Upper lobe of left lung (tissue), 6 donors: ENCODE data around the gene TMEM30A. TPM values are rescaled to one million over a fixed set of nuclear protein-coding genes. Genes with fewer than 3 reads are reported as not detected.

Experiments used
- ATAC-seq, 2 donors: fragments of 200-7000 bp; cut with Tn5 transposase; one replicate each; pipeline ENCODE4 v1.9.1; 2022; ENCODE audit warnings: mild to moderate bottlenecking in 2 of 2, moderate library complexity in 2 of 2; ENCODE audit not compliant: low FRiP score in 2 of 2
- DNase-seq, 2 donors: peaks; one replicate each; pipeline ENCODE4 v3.0.0-alpha.2; 2019 to 2020
- H3K27ac ChIP-seq, 4 donors: fragments of 200-600 bp; sonication (generic); one replicate each; pipeline ENCODE4 v1.5.1; 2016 to 2019
- H3K27me3 ChIP-seq, 4 donors: fragments of 200-600 bp; sonication (generic); one replicate each; pipeline ENCODE4 v1.5.1; 2017 to 2019
- H3K36me3 ChIP-seq, 4 donors: fragments of 200-600 bp; sonication (generic); one replicate each; pipeline ENCODE4 v1.5.1; 2016 to 2019
- H3K4me1 ChIP-seq, 4 donors: fragments of 200-600 bp; sonication (generic); one replicate each; pipeline ENCODE4 v1.5.1; 2018 to 2019
- H3K4me3 ChIP-seq, 4 donors: fragments of 200-600 bp; sonication (generic); one replicate each; pipeline ENCODE4 v1.5.1; 2017 to 2019; ENCODE audit warnings: mild to moderate bottlenecking in 2 of 4, moderate library complexity in 1 of 4
- H3K9me3 ChIP-seq, 4 donors: fragments of 200-600 bp; sonication (generic); one replicate each; pipeline ENCODE4 v1.5.1; 2018 to 2019
- EP300 ChIP-seq, 4 donors: sonication (generic); formaldehyde crosslinking; IDR thresholded peaks; one replicate each; pipeline ENCODE4 v1.5.1; 2017; ENCODE audit warnings: antibody characterized with exemption in 4 of 4, control low read depth in 2 of 4
- POLR2A ChIP-seq, 4 donors: fragments of 450-650 bp; IDR thresholded peaks; one replicate each; pipeline ENCODE4 v1.5.1; 2016 to 2017; ENCODE audit warnings: antibody characterized with exemption in 4 of 4, mild to moderate bottlenecking in 2 of 4
- POLR2AphosphoS5 ChIP-seq, 2 donors: sonication (generic); formaldehyde crosslinking; IDR thresholded peaks; one replicate each; pipeline ENCODE4 v1.5.1; 2017; ENCODE audit warnings: antibody characterized with exemption in 2 of 2
- WGBS, 2 donors: methylation state at CpG; one replicate each; pipeline ENCODE4 v1.1.5; 2017 to 2018; 5-methylcytosine and 5-hydroxymethylcytosine counted together
- total RNA-seq, 6 donors: library from RNA; depleted of rRNA in 4 of 6; stranded (reverse); fragments of >200 nt in 4 of 6; gene quantifications; one replicate each; pipeline versions ENCODE4 v1.1.0 to v1.2.1, GENCODE V29; 2016 to 2021
- TF ChIP-seq, protein P1 (sequence below), 6 experiments: fragments of 450-650 bp in 4 of 6; fragments of 200-600 bp in 2 of 6; sonication (generic) in 2 of 6; IDR thresholded peaks; one replicate each; pipeline ENCODE4 v1.5.1; 2016 to 2019; ENCODE audit warnings: antibody characterized with exemption in 6 of 6
- donor health status: DM: no; HTN: no; CAD: no; lungs with moderate emphysema.
- donor health status: DM: no; HTN: yes; CAD: no; lungs with severe emphysema.

The TMEM30A gene
- total RNA-seq, 6 donors from 2014 or later: 38.8 to 177 (median 140) TPM

DNA sequence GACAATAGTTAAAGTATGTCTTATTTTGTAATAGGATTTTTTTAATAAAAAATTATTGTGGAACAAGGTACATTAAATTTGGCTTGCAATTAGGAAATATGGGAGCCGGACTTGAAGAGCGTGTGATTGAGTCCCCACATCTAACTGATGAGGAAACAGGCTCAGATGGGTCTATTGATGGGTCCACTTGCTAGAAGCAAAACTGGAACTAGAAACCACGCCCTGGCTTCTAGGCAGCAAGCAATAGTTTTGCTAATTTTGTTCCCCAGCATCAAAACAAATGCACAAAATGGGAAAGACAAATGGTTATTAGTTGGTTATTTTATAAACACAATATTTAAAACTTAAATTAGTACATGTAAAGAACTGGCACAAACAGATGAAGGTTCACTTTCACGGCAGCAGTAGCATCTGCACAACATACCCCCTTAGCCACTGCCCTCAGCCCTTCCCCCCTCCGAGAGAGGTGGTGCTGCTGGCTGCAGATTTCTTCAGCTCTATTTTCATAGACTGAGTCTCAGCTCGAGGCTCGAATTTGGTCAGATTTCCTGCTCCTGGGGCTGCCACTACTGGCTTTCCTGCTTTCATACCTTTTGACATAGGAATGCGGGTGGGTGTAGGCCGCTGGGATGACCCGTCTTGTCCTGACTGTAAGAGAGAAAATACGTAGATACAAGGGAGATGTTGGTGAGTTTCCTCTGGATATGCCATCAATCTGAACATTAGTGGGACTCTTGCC is 23.8 kb upstream of the TMEM30A start:
- DNase-seq (no peak), ATAC-seq (no peak)
- H3K36me3 ChIP-seq: no peaks in the 10 kb centered on the region

DNA sequence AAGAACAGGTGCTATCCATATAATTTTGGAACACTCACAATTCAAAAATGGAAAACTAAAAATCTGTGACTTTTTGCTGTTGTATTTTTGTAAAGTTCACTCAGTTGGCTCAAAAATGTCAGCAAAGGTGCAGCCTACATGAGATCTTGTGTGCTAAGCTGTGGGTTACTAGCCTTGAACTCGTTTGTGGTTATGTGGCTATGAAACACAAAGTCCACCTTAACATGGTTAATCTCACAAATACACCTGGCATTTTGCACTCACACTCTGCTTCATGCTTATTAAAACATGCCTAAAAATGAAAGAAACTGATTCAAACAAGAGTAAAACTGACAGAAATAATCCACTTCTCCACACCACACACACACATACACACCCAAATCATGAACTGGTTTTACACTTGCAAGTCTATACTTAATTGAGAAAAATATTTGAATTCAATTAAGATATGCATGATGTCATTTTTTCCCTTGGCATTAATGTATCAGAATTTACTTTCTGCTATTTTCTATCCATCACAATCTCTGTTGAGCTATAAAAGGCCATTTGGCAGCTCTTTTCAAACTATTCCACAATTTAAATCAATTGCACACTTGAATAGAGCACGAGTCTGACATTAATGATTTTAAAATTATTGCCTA is 22.9 kb upstream of the TMEM30A start:
- DNase-seq (no peak), ATAC-seq (no peak)
- 63 to 84% methylated on average over 2 of the region's 2 CpGs for WGBS, 2 donors

More for the DNA sequence above, 23.8 kb upstream of the TMEM30A start:
- no peak overlapping the region for H3K4me3 ChIP-seq
- H3K4me1 ChIP-seq: peaks cover 0 to 6% (median 0%) of the 10 kb centered on the region in 4 donors
- H3K27me3 ChIP-seq: no peaks in the 10 kb centered on the region
- WGBS, 2 donors: 76 to 78% methylated on average over 11 of the region's 11 CpGs
- H3K27ac ChIP-seq: no peak overlapping the region
- TF ChIP-seq POLR2AphosphoS5 (IDR thresholded peaks at IDR 0.05): no peak
- H3K9me3 ChIP-seq: no peaks in the 10 kb centered on the region

DNA sequence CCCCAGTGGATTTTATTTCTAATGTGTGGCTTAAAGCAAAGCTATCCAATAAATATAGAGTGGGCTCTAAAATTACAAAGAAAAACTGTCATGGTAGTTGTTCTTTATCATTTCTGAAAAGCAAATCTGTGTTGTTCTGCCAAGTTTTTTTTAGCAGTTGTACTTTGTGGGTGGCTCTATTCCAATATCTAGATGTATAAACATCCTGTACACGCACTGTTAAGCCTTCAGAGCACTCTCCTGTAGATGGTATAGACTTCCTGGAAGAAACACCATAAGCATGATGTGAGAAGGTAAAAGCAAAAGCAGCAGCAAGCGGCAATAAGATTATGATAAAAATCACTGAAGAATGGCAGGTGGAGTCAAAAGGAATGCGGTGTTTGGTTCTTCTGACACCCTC is 21.5 kb upstream of the TMEM30A start:
- Histone ChIP-seq H3K27ac (no peak overlapping the region), H3K27me3 (no peaks in the 10 kb centered on the region), H3K36me3 (no peaks in the 10 kb centered on the region), H3K4me3 (no peak overlapping the region), H3K9me3 (no peaks in the 10 kb centered on the region), H3K4me1 (peaks cover 0 to 6% (median 0%) of the 10 kb centered on the region in 4 donors)
- DNase-seq (no peak), ATAC-seq (no peak)
- TF ChIP-seq POLR2AphosphoS5 (IDR thresholded peaks at IDR 0.05) (no peak), POLR2A (IDR thresholded peaks at IDR 0.05) (no peak), EP300 (IDR thresholded peaks at IDR 0.05) (no peak)
- TF ChIP-seq, protein P1, sequence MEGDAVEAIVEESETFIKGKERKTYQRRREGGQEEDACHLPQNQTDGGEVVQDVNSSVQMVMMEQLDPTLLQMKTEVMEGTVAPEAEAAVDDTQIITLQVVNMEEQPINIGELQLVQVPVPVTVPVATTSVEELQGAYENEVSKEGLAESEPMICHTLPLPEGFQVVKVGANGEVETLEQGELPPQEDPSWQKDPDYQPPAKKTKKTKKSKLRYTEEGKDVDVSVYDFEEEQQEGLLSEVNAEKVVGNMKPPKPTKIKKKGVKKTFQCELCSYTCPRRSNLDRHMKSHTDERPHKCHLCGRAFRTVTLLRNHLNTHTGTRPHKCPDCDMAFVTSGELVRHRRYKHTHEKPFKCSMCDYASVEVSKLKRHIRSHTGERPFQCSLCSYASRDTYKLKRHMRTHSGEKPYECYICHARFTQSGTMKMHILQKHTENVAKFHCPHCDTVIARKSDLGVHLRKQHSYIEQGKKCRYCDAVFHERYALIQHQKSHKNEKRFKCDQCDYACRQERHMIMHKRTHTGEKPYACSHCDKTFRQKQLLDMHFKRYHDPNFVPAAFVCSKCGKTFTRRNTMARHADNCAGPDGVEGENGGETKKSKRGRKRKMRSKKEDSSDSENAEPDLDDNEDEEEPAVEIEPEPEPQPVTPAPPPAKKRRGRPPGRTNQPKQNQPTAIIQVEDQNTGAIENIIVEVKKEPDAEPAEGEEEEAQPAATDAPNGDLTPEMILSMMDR (IDR thresholded peaks at IDR 0.05): no peak
- WGBS, 2 donors: 47 to 51% methylated on average over 3 of the region's 3 CpGs

More for the DNA sequence above, 22.9 kb upstream of the TMEM30A start:
- Histone ChIP-seq H3K9me3 (no peaks in the 10 kb centered on the region), H3K36me3 (no peaks in the 10 kb centered on the region), H3K27me3 (no peaks in the 10 kb centered on the region), H3K27ac (no peak overlapping the region), H3K4me1 (peaks cover 0 to 6% (median 0%) of the 10 kb centered on the region in 4 donors), H3K4me3 (no peak overlapping the region)
- TF ChIP-seq, protein P1 (IDR thresholded peaks at IDR 0.05): no peak

DNA sequence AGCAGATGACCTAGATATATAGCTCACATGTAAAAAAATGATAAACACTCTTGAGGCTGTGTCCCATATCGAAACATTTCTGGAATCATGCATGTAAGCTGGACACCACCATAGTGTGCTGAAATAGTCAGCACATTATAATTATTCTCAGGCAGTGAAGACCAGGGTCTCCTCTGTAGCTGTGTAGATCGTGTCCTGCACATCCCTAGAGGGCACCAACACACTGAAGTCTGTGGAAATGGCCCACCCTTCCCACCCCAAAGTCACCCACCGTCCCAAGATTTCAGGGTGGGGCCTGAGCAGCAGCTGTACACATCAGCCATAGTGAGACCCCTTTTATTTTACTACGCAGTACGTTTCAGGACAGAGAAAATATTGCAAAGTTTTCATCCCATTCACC is 21.0 kb upstream of the TMEM30A start:
- no peak for DNase-seq
- 66 to 77% methylated on average over 5 of the region's 5 CpGs for WGBS, 2 donors
- Histone ChIP-seq H3K4me1 (peaks cover 0 to 10% (median 2%) of the 10 kb centered on the region in 4 donors), H3K4me3 (no peak overlapping the region), H3K36me3 (no peaks in the 10 kb centered on the region), H3K27me3 (no peaks in the 10 kb centered on the region), H3K27ac (no peak overlapping the region), H3K9me3 (no peaks in the 10 kb centered on the region)
- no peak for TF ChIP-seq POLR2AphosphoS5 (IDR thresholded peaks at IDR 0.05)
- TF ChIP-seq EP300 (IDR thresholded peaks at IDR 0.05): no peak
- no peak for TF ChIP-seq POLR2A (IDR thresholded peaks at IDR 0.05)
- TF ChIP-seq, protein P1 (IDR thresholded peaks at IDR 0.05): no peak
- ATAC-seq: no peak

DNA sequence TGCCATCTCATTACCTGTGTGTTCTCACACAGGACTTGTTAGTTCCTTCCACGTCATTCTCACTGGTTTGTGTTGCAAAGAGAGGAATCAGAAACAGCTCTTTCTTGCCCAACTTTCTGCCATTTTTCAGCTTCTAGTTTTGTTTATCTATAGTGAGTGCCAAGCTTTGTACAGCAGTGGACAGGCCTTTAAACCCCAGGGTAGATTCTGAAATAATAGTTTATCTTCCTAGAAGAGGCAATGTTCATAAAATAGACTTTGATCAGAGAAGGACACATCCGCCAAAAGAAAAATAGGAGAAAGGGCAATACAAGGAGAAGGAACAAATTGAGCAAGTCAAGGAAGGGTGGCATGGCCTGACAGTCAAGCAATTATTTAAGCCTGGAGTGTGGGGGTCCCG is 17.7 kb upstream of the TMEM30A start:
- H3K27me3 ChIP-seq: no peaks in the 10 kb centered on the region
- H3K4me1 ChIP-seq: peaks cover 10 to 17% (median 14%) of the 10 kb centered on the region in 4 donors
- no peaks in the 10 kb centered on the region for H3K36me3 ChIP-seq
- H3K27ac ChIP-seq: no peak overlapping the region
- no peaks in the 10 kb centered on the region for H3K9me3 ChIP-seq
- no peak for ATAC-seq
- no peak for DNase-seq
- no peak for TF ChIP-seq EP300 (IDR thresholded peaks at IDR 0.05)
- no peak for TF ChIP-seq POLR2A (IDR thresholded peaks at IDR 0.05)
- TF ChIP-seq, protein P1 (IDR thresholded peaks at IDR 0.05): no peak
- TF ChIP-seq POLR2AphosphoS5 (IDR thresholded peaks at IDR 0.05): no peak
- WGBS, 2 donors: 86 to 87% methylated on average over 3 of the region's 3 CpGs
- H3K4me3 ChIP-seq: no peak overlapping the region
